ENCODE data around the gene GNAT2.
A peak's percentile ranks its signal among the peaks of the same experiment; 100 is the strongest.
"Not testable (repeated sequence)": the region's sequence is repeated elsewhere in the genome, so short reads cannot be mapped to it uniquely, and the experiment has no call there.

The GNAT2 gene

GRCh38 chr1:109619576-109620400 is at the start of gene GNAT2, which contains the start of gene AMPD2:
GNAT2 (minus strand) TSS chr1:109619616; CDS start chr1:109612870, 6,746 bp downstream.
AMPD2 (plus strand) TSS chr1:109619837; CDS start chr1:109621176, 1,339 bp downstream.
- peak; percentile 58 for DNase-seq (ENCODE audit: low read depth)

GRCh38 chr1:109668123-109668775 is 48.8 kb upstream of the GNAT2 start:
- DNase-seq (ENCODE audit: low read depth), result no peak

DNA sequence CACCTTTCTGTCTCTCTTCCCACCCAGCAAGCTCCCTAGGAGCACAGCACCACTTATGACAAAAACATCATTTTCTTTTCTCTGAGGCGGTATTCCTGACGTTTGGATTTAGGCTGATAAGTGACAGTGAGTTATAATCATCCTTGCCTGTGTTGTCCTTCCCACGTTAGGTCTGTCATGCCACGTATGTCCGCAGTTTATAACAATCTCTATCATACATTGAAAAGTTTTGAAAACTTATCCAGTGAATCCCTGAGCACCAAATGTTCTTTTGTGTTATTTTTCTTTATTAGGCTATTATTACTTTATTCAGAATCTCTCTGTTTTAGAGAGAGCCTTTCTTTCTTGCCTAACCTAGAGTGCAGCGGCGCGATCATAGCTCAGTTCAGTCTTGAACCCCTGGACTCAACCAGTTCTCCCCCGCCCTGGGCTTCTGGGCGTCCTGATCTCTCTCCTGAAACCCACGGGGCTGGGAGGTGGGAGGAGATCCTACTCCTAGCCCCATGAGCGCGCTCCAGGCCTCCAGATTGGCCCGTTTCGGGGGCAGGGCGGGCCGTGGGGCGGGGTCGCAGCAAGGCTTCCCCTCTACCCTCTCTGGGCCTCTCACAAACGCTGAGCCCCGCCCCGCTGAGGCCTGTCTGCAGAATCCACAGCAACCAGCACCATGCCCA is 48.2 kb upstream of the GNAT2 start, which contains the start of gene GSTM2:
Gene GSTM2 (plus strand): TSS at position 606 of the 671 bp plus-strand sequence. CDS start 59 bp downstream, at position 665.
- peak; percentile 68 for DNase-seq (ENCODE audit: low read depth)

GRCh38 chr1:109664671-109665070 is 45.3 kb upstream of the GNAT2 start:
- no peak for DNase-seq (ENCODE audit: low read depth)

DNA sequence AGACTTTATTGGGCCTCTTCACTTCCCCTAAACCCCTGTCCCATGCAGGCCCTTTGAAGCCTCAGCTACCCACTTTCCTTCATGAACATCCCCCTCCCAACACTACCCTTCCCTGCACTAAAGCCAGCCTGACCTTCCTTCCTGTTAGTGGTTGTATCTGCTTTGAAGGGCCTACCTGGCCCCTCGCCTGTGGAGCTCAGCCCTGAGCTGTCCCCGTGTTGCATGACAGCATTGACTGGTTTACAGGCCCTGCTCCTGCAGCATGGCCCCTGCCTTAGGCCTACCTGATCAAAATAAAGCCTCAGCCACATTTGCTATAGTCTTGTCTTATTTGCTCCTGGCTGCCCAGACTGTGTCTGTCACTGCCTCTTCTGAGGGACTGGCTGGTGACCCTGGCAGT is 42.0 kb upstream of the GNAT2 start:
- no peak for DNase-seq (ENCODE audit: low read depth)

- DNase-seq (ENCODE audit: low read depth), result not testable (repeated sequence)
Measured at GRCh38 chr1:109660691-109661026, 41.2 kb upstream of the GNAT2 start.

DNA sequence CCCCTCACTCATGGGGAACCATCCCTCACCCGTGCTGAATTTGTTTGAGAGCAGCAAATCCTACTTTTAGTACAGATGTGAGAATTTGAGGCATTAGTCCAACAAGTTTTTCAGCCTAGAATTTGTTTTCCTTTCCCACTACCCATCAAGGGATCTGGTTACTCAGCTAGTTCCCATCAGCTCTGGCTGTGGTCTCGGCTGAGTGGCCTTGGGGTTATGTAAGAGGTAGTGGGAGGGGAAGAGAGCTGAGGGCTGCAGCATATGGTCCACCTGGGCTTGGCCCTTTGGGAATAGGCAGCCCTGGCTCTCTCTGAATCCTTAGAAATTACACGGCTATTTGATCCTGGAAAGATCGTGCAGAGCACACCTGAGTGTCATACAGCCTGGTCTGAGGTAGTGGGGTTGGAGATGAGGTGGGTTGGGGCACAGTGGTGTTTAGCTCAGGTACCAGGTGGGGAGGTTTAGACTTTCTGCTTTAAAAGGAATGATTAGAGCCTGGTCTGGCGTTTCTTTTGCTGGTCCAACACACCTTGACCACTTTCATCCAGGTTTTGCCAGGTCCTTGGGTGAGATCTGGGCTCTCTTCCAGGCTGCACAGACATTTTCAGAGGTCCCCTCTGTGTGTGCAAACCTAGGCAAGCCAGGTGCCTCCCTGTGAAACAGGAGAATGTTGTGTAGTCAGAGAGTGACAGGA is 40.7 kb upstream of the GNAT2 start:
- no peak for DNase-seq (ENCODE audit: low read depth)

DNA sequence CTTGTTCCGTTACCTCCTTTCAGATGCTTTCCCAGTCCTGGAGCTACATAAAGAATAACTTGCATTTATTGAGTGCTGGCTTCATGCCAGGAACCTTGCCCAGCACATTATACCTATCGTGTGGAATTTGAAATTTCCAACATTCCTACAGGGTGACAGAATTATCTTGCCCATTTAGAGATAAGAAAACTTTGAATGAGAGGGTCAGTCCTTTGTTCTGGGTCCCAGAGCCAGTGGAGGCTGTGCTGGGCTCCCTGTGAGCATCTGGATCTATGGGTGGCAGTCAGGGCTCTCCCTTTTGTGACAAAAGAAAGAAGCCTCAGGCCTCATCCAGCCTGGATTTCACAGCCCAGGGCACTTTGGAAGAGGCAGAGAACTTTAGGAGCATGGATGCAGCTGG is 39.7 kb upstream of the GNAT2 start:
- no peak for DNase-seq (ENCODE audit: low read depth)

- DNase-seq (ENCODE audit: low read depth), result no peak
Measured at GRCh38 chr1:109658533-109659042, 39.2 kb upstream of the GNAT2 start.

DNA sequence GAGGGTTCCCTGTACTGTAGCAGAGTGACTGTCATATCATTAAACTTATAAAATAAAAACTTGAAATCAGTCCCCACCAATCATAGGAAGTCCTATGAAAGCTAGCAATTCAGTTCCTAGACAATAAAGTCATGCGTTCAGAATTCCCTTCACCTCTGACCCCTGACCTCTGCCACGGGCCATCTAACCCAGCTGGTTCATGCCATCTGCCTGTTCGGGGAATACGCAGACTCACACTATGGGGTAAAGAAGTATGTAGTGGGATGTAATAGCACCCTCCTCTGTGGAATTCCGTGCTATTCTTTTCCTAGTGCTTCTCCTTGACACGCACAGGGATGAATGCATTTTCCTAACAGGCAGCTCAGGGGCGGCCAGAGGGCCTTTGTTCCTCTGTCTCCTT is 38.6 kb upstream of the GNAT2 start:
- no peak for DNase-seq (ENCODE audit: low read depth)

- no peak for DNase-seq (ENCODE audit: low read depth)
Measured at GRCh38 chr1:109657395-109657794, 38.0 kb upstream of the GNAT2 start.

GRCh38 chr1:109655615-109656519 is 36.5 kb upstream of the GNAT2 start, which contains the start of gene GSTM4:
GSTM4 (plus strand) TSS chr1:109656099; CDS start chr1:109656390, 291 bp downstream.
- DNase-seq (ENCODE audit: low read depth), result peak; percentile 51

DNA sequence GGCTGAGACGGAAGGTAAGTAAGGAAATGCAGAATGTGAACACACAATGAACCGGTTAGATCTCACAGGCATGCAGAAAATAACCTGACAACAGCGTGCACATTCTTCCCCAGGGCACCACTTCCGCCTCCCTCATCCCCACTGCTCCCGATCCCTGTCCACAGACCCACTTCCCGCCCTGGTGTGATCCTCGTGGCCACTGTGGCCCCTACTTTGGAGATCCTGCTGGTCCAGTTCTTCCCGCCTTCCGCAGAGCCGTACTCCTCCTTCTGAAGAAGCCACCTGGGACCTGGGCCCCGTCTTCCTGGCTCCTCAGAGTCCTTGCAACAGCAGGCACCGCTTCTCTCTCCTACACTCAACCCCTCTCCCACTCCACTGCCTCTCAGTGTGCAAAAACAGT is 35.1 kb upstream of the GNAT2 start:
- no peak for DNase-seq (ENCODE audit: low read depth)

DNA sequence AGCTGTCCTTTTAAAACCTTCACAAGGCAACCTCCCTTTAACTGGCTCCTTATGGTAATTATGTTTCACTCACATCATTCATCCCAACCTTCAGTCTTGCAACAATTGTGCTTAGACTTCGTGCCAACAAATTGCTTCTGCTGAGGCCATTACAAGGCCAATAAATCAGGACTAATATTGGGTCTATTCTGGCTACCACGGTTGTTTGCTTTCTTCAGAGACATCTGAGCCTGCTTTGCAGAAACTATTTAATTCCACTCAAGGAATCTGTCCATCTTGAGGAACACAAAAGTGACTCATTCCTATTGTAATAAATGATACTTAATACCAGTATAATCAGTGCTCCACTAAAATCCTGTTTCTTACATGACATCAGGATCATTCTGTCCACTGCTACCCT is 33.9 kb upstream of the GNAT2 start:
- no peak for DNase-seq (ENCODE audit: low read depth)

GRCh38 chr1:109652402-109652801 is 33.0 kb upstream of the GNAT2 start:
- DNase-seq (ENCODE audit: low read depth), result no peak

DNA sequence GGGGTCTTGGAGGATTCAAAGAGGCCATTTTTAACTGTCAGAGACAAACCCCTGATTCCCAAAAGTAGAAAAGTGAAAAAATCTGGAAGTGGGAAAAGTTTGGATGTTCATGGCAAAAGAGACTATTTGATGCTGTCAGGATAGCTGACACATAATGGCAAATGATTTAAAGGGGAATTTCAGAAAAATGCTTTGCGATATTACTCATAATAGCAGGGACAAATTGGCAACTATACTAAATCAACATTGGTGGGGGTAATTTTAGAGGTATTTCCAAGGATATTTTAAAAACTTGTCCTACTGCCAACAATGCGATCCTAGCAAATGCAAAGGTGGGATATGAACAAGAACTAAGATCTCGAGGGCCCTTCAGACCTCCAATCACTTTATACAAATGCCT is 31.2 kb upstream of the GNAT2 start:
- no peak for DNase-seq (ENCODE audit: low read depth)

DNA sequence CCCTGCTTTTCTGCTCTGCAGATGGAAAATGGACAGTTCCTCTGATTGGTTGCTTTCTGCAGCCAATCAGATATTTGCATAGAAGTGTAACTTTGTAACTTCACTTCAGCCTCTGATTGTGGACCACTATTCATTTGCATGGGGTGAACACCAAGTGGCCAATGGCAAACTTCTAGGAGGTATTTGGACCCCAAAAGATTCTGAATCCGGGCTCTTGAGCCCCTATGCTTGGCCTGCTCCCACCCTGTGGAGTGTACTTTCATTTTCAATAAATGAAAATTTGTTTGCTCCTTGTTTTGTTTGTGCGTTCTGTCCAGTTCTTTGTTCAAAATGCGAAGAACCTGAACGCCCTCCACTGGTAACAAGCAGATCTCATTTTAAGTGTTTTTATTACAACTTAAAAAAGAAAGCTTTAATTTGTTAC is 30.1 kb upstream of the GNAT2 start:
- no peak for DNase-seq (ENCODE audit: low read depth)

DNA sequence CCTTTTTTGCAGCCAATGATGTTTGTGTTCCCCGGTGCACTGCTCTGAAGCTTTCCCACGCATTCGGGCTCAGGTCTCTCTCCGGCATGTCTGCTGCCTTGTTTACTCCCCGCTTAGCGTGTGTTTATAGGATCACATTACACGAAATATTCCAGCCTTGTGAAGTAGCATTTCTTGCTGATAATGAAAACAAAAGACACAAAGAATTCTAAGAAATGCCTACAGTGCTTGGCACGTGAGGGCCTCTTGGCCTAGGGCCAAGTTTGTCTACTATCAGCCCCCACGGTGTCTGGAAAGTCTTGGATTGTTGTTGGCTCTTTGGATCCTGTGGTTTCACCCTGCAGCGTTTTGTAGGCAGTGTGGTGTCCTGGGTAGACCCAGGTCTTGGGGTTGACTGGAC is 25.3 kb upstream of the GNAT2 start:
- no peak for DNase-seq (ENCODE audit: low read depth)

DNA sequence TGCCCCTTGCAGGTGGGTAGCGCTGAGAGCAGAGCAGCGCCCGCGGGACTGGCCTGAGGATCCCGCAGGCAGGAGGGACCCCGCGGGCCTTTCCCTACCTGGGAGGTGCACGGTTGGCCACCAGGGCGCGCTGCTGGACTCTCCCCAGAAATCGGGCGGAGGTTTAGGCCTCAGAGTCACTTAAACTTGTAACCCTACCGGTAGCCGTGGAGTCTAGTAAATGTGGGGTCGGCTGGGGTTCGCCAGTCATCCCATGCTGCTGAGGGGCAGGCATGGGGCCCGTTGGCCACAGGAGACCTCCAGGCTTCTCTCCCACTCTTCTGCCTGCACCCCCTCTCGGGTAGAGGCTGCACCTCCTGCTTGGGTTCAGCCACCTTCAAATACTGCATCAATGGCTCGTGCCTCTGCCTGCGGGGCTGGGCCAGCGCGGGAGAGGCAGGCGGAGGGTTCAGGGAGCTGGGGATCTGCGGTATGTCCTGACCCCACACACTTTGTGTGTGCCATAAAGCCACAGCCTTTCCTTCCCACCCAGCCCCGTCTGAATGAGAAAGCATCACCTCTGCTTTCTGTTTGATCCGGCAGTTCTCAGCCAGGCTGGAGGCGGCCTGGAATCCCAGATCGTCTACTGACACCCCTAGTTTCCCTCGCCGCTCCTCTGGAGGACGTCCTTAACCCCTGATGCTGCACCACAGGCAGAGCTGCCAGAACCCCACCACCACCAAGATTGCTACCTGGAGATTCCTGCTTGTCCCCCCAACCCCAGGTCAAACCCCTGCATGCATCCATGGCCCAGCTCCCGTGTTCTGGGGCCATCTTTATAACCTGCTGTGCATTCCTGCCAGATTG is 24.2 kb upstream of the GNAT2 start:
- DNase-seq (ENCODE audit: low read depth), result peak; percentile 77

DNA sequence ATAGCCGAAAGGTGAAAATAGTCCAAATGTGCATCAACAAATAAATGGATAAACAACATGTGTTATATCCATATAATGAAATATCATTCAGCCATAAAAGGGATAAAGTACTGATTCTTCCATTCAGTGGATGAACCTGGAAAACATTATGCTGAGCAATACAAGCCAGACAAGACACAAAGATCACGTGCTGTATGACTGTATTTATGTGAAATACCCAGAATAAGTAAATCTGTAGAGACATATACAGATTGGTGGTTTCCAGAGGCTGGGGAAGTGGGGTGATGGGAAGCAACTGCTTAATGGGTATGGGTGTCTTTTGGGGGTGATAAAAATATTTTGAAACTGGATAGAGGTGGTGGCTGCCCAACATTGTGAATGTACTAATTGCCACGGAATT is 23.2 kb upstream of the GNAT2 start:
- no peak for DNase-seq (ENCODE audit: low read depth)

Data from activated T-helper 1 cell treated with Interleukin-2 at 50 U/mL for 16 hours (primary cell).